Pancreas (tissue), 10 donors: Measurements from ENCODE around the gene FOXRED2. TPM values are rescaled to one million over a fixed set of nuclear protein-coding genes. Genes with fewer than 3 reads are reported as not detected.

Source experiments
- ATAC-seq, 4 donors: fragments of 200-7000 bp; cut with Tn5 transposase; one replicate each; pipeline versions ENCODE4 v1.8.0 to v1.9.1; 2020; ENCODE audit warnings: mild to moderate bottlenecking in 4 of 4, moderate library complexity in 4 of 4
- DNase-seq, 6 donors: peaks; one replicate each; pipeline ENCODE4 v3.0.0-alpha.2; 2020
- FAIRE-seq: peaks from 2 replicates; lab custom pipeline; 2012; peaks lifted over from hg19 to GRCh38; lab: Jason Lieb, UNC
- H3K27ac ChIP-seq, 4 donors: fragments of 200-600 bp; sonication (generic); 1 replicate in 3 of 4; 2 replicates in 1 of 4; pipeline versions ENCODE4 v1.5.0 to v1.8.0; 2020
- H3K27me3 ChIP-seq, 4 donors: fragments of 200-600 bp; one replicate each; pipeline ENCODE4 v1.8.0; 2021
- H3K36me3 ChIP-seq, 3 donors: fragments of 200-600 bp; sonication (generic) in 1 of 3; one replicate each; pipeline versions ENCODE4 v1.5.0 to v1.8.0; 2020 to 2021
- H3K4me1 ChIP-seq, 3 donors: fragments of 200-600 bp; one replicate each; pipeline ENCODE4 v1.8.0; 2021
- H3K4me3 ChIP-seq, 4 donors: fragments of 200-600 bp; sonication (generic) in 2 of 4; one replicate each; pipeline versions ENCODE4 v1.5.0 to v1.8.0; 2020 to 2021
- H3K9me3 ChIP-seq, 4 donors: fragments of 200-600 bp; one replicate each; pipeline ENCODE4 v1.8.0; 2021
- CTCF ChIP-seq, 4 donors: fragments of 200-600 bp; sonication (generic) in 3 of 4; IDR thresholded peaks; one replicate each; pipeline versions ENCODE4 v1.5.0 to v1.8.0; 2021; ENCODE audit warnings: antibody characterized with exemption in 4 of 4
- WGBS, 2 donors: extraction: QIAGEN DNeasy Blood & Tissue Kit; methylation state at CpG; one replicate each; pipeline ENCODE4 v1.1.7; 2013; 5-methylcytosine and 5-hydroxymethylcytosine counted together
- intact Hi-C, 3 donors: fragments of 100-400 bp; cut with DNase I; formaldehyde crosslinking; loops; one replicate each; pipeline versions ENCODE4 v1.11.1 to v1.14.2; 2022
- polyA plus RNA-seq, 2 donors: library from polyadenylated mRNA; stranded (reverse); fragments of 200-250 nt; gene quantifications; one replicate each; pipeline ENCODE4 v1.2.3, GENCODE V29; 2013
- total RNA-seq, 6 donors: library from RNA; stranded (reverse); fragmentation: NEBNext Ultra II Directional in 4 of 6; extraction: Animal tissue kit (Norgen Biotek cat#: 25700) in 4 of 6; gene quantifications; one replicate each; pipeline versions ENCODE4 v1.2.1 to v1.2.4, GENCODE V29; 2021 to 2023
- donor health status: healthy with polysubstance abuse.
- donor health status: DM: no; HTN: no; CAD: no; lungs with moderate emphysema.
- donor health status: DM: no; HTN: no; CAD: no.
- donor health status: control.
- donor health status: control.
- donor health status: Bipolar disorder and iron deficiency.
- donor health status: DM: yes; HTN: yes; CAD: no.
- donor health status: DM: no; HTN: no; CAD: no.
- donor health status: DM: no; HTN: no; CAD: no.
- donor health status: DM: yes; HTN: yes; CAD: no.

The FOXRED2 gene
- total and polyA plus RNA-seq, 8 donors = 2.0 to 6.0 (median 4.7) TPM

- ATAC-seq (no peak), DNase-seq (no peak), FAIRE-seq (no peak)
- no peaks in the 10 kb centered on the region for H3K9me3 ChIP-seq
- 96 to 99% methylated on average over 6 of the region's 6 CpGs for WGBS, 2 donors
- H3K4me1 ChIP-seq = peaks cover 0 to 2% (median under 1%) of the 10 kb centered on the region in 3 donors
- peaks cover 0 to 24% (median 11%) of the 10 kb centered on the region in 3 donors for H3K36me3 ChIP-seq
- H3K27me3 ChIP-seq = no peaks in the 10 kb centered on the region
- TF ChIP-seq CTCF (IDR thresholded peaks at IDR 0.05) = no peak
- H3K27ac ChIP-seq = no peak overlapping the region
- intact Hi-C loops = loop anchor here in 1 of 3 donors (10.0 kb wide), 1 partner anchor 171 kb away; no protein-coding TSS in a partner anchor
- H3K4me3 ChIP-seq = no peak overlapping the region
These were observed 31.5 kb downstream of the FOXRED2 start for GRCh38 chr22:36475341-36475740.

- 72 to 83% methylated on average over 13 of the region's 13 CpGs for WGBS, 2 donors
- Histone ChIP-seq H3K27ac (no peak overlapping the region), H3K36me3 (peaks cover 0 to 24% (median 11%) of the 10 kb centered on the region in 3 donors), H3K27me3 (no peaks in the 10 kb centered on the region), H3K4me3 (no peak overlapping the region), H3K4me1 (peaks cover 0 to 4% (median 0%) of the 10 kb centered on the region in 3 donors), H3K9me3 (no peaks in the 10 kb centered on the region)
- TF ChIP-seq CTCF (IDR thresholded peaks at IDR 0.05) = no peak
- no peak for DNase-seq
- intact Hi-C loops = loop anchor here in 2 of 3 donors (5.0 to 10.0 kb wide), 2 partner anchors 168 to 170 kb away; no protein-coding TSS in a partner anchor
- FAIRE-seq = no peak
- ATAC-seq = no peak
These were observed 34.2 kb downstream of the FOXRED2 start for GRCh38 chr22:36472689-36473088.

GRCh38 chr22:36471341-36471821 is 35.5 kb downstream of the FOXRED2 start:
- DNase-seq (no peak), ATAC-seq (no peak), FAIRE-seq (no peak)
- H3K27ac ChIP-seq = no peak overlapping the region
- peaks cover 0 to 20% (median 8%) of the 10 kb centered on the region in 3 donors for H3K36me3 ChIP-seq
- TF ChIP-seq CTCF (IDR thresholded peaks at IDR 0.05) = no peak
- H3K4me1 ChIP-seq = peaks cover 0 to 11% (median 0%) of the 10 kb centered on the region in 3 donors
- H3K4me3 ChIP-seq = no peak overlapping the region
- no peaks in the 10 kb centered on the region for H3K9me3 ChIP-seq
- H3K27me3 ChIP-seq = no peaks in the 10 kb centered on the region
- WGBS, 2 donors = 86 to 89% methylated on average over 14 of the region's 14 CpGs
- intact Hi-C loops = loop anchor here in 2 of 3 donors (5.0 to 10.0 kb wide), 2 partner anchors 167 to 169 kb away; no protein-coding TSS in a partner anchor

- H3K27ac ChIP-seq = no peak overlapping the region
- no peak overlapping the region for H3K4me3 ChIP-seq
- intact Hi-C loops = loop anchor here in 2 of 3 donors (5.0 to 10.0 kb wide), 2 partner anchors 166 to 169 kb away; no protein-coding TSS in a partner anchor
- no peak for DNase-seq
- no peaks in the 10 kb centered on the region for H3K27me3 ChIP-seq
- 73 to 78% methylated on average over 10 of the region's 10 CpGs for WGBS, 2 donors
- ATAC-seq = no peak
- peaks cover 3 to 13% (median 4%) of the 10 kb centered on the region in 3 donors for H3K4me1 ChIP-seq
- H3K9me3 ChIP-seq = no peaks in the 10 kb centered on the region
- TF ChIP-seq CTCF (IDR thresholded peaks at IDR 0.05) = no peak
- peaks cover 0 to 16% (median 4%) of the 10 kb centered on the region in 3 donors for H3K36me3 ChIP-seq
- no peak for FAIRE-seq
These were observed 35.9 kb downstream of the FOXRED2 start for GRCh38 chr22:36470994-36471331.
